HG02970 (cell line): Measurements from ENCODE around the gene CRIP3.
"Not testable (repeated sequence)": the region's sequence is repeated elsewhere in the genome, so short reads cannot be mapped to it uniquely, and the experiment has no call there.

Experiments used
- ATAC-seq: cut with Tn5 transposase; IDR thresholded peaks from one replicate; pipeline ENCODE4 v1.9.1; 2021; ENCODE audit warnings: mild to moderate bottlenecking, moderate library complexity, moderate number of reproducible peaks; ENCODE audit not compliant: unreplicated experiment, low FRiP score

The CRIP3 gene

GRCh38 chr6:43307451-43308100 is 1.1 kb downstream of the CRIP3 start:
- no peak for ATAC-seq

DNA sequence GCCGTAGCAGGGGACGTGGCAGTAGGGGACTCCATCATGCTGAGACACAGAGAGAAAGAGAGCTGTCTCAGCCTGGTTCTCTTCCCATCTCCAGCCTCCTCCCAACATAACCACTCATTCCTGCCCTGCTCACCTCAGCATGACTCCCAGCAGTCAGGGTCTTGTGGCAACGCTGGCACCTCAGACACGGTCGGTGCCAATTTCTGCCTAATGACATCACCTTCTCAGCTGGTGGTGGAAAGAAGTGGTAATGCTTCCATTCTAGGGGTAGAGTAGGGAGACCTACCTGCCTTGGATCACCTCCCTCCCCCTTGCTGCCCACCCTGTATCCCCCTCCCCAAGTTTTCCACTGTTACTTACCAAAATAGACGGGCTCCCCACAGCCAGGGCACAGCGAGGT is 2.5 kb downstream of the CRIP3 start:
- ATAC-seq: no peak

GRCh38 chr6:43304882-43305281 is 3.7 kb downstream of the CRIP3 start:
- ATAC-seq: no peak

DNA sequence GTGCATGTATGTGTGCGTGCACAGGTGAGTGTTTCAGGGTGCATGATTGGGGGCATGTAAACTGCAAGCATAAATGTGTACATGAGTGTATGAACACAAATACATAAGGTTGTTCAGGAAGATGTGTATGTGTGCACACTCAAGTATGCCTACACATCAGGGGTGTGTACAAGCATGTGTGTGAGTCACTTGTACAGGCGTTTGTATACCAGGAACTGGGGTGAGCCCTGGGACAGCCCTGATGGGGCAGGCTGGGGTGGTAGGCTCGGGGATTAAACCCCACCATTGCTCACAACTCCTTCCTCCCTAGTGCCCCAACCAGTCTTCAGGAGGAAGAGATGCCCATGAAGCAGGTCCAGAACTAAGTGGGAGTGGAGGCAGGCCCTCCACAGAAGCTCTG is 4.3 kb downstream of the CRIP3 start:
- no peak for ATAC-seq

DNA sequence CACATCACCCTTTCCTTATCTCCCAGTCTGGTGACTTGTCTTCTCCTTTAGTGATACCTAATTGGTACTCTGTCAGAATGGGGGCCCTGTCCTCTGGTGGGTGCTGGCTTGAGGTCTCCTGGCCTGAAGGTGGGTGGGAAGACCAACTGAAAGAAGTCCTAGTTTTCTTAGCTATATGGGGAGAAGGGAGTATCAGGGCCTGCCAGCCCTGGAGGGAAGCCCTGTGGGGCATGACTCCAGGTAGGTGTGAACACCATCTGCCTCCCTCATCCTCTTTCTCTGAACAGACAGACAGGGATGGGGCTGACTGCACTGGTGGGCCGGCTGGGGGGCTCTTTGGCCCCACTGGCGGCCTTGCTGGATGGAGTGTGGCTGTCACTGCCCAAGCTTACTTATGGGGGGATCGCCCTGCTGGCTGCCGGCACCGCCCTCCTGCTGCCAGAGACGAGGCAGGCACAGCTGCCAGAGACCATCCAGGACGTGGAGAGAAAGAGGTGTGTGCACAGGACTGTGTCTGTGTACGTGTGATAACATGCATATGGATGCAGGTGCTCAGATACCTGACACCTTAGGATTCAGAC is 4.8 kb downstream of the CRIP3 start:
- ATAC-seq: no peak

DNA sequence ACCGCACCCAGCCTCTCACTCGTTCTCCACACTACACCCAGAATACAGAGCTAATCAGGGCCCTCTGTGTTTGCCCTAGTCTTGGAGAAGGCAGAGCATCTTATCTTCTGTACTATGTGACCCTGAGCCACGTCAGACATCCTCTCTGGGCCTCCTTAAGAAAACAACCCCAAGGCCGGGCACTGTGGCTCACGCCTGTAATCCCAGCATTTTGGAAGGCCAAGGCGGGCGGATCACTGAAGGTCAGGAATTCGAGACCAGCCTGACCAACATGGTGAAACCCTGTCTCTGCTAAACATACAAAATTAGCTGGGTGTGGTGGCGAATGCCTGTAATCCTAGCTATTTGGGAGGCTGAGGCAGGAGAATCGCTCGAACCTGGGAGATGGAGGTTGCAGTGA is 5.6 kb downstream of the CRIP3 start:
- not testable (repeated sequence) for ATAC-seq

DNA sequence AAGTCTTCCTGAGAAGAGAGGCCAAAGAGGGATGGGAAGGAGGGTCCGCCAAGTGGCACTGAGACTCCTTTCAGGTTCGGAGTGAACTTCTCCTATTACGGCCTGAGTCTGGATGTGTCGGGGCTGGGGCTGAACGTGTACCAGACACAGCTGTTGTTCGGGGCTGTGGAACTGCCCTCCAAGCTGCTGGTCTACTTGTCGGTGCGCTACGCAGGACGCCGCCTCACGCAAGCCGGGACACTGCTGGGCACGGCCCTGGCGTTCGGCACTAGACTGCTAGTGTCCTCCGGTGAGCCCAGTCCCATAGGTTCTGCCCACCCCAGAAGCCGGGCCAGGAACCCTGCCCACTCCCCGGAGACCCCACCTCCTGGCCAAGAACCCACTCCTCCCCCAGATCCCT is 6.5 kb downstream of the CRIP3 start:
- no peak for ATAC-seq

- no peak for ATAC-seq
Observed at GRCh38 chr6:43301081-43301870, 7.3 kb downstream of the CRIP3 start.

DNA sequence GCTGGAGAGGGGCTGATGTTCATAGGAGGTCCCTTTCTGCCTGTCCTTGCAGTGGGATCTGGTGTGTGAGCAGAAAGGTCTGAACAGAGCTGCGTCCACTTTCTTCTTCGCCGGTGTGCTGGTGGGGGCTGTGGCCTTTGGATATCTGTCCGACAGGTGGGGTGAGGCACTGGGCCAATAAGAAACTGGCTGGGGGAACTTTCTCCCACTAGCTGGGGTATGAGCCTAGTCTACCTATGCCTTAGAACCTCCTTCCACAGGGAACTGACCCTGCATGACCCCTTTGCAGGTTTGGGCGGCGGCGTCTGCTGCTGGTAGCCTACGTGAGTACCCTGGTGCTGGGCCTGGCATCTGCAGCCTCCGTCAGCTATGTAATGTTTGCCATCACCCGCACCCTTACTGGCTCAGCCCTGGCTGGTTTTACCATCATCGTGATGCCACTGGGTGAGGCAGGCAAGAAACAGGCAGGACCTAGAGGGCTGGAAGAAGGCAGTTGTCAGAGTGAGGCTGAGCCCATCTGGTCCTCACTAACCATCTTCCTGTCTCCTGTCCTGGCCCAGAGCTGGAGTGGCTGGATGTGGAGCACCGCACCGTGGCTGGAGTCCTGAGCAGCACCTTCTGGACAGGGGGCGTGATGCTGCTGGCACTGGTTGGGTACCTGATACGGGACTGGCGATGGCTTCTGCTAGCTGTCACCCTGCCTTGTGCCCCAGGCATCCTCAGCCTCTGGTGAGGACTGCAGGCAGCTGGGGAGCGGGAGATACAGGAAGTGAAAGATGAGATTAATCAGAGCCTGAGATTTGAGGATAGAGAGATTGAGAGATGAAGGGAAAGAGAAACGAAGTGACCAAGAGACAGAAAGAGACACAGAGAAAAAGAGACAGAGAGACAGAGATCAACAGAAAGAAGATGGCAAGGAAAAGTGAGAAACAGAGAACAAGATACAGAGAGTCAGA is 9.0 kb downstream of the CRIP3 start:
- ATAC-seq: no peak

DNA sequence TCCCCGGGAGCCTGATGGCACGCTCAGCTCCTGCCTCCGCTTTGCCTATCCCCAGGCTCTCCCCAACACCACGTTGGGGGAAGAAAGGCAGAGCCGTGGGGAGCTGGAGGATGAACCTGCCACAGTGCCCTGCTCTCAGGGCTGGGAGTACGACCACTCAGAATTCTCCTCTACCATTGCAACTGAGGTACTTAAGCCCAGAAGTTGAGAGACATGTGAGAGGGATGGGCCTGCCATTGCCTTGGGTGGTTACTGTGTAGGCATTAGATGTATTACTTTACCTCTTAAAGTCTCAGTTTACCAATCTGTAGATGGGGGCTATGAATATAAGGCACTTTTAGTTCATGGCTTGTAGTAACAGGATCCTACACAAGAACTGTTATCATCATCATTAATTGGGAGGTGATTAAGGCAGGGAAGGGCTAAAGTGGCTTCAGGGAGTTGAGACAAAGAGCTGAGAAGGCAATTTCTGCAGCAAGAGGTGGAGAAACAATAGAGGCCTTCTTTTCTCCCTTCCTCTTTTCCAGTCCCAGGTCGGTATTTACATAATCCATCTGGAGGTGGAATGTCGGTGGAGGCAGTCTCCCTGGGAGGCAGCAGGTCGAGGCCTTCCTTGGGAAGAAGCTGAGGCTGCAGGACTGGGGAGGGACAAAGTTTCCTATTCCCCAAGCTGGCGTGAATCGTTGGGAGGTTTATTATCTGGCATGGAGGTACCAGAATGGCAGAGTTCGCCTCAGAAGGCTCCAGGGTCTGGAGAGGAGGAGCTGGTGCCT is 9.9 kb downstream of the CRIP3 start:
- no peak for ATAC-seq

DNA sequence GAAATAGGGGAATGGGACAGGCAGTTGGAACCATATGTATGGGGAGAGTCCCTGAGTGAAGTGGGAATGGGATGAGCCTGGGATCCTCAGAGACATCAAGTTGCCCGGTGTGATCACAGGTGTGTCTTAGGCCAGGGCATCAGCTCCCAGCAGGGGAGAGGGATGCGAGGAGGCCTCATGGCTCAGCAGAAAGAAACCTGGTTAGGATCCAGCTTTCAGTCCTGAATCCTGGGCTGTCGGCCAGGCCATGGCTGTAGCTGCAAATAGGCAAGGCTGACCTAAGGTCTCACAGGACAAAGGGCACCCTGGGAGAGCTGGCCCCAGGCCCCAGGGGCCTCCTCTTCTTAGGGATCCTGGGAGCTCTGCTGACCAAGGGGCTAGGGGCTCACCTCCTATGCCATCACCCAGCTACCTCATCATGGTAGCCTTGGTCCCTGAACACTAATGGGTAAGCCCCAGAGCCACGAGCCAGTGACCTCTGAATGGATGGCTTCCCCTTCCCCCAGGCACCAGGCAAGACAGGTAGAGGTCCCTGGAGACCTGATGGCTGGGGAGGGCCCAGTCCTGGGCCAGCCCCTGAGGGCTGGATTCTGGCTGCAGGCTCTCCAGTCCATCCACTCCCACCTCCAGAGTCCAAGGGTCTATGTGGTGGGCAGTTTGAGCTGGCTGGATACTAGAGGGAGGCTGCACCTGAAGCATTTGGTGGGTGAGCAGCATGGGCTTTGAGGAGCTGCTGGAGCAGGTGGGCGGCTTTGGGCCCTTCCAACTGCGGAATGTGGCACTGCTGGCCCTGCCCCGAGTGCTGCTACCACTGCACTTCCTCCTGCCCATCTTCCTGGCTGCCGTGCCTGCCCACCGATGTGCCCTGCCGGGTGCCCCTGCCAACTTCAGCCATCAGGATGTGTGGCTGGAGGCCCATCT is 10.7 kb downstream of the CRIP3 start, which contains the start of gene SLC22A7:
Gene SLC22A7 (plus strand): TSS at position 617 of the 921 bp plus-strand sequence. CDS start 99 bp downstream, at position 716.
- no peak for ATAC-seq

DNA sequence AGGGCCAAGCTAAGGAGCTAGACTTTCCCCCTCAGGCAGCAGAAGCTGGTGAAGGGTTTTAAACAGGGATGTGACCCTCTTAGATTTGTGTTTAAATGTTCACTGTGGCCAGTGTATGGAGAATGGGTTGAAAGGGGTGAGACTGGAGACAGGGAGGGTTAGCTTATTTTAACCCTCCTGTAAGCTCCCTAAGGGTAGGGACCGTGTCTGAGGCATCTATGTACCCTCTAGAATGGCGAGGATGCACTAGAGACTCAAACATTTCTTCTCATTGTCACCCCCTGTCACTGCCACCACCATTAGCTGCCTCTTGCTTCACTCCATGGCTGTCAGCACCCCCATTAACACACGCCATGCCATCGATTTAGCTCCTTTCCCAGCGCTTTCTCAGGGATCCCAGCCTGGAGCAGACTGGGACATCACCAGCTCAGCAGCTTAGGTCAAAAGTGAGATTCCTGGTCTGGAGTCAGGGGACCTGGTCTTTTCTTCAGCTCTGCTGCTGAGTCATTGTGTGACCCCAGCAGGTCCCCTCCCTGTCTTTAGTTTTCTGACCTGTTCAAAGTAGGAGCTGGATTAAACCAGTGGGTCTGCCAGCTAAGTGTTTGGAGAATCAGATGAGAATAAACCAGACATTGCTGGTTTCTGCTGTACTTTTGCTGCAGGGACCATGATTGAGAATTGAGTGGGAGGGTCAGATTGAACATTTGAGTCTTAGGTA is 11.7 kb downstream of the CRIP3 start:
- no peak for ATAC-seq

GRCh38 chr6:43295456-43295855 is 13.2 kb downstream of the CRIP3 start:
- ATAC-seq: no peak

- ATAC-seq: no peak
Observed at GRCh38 chr6:43294536-43294935, 14.1 kb downstream of the CRIP3 start.

DNA sequence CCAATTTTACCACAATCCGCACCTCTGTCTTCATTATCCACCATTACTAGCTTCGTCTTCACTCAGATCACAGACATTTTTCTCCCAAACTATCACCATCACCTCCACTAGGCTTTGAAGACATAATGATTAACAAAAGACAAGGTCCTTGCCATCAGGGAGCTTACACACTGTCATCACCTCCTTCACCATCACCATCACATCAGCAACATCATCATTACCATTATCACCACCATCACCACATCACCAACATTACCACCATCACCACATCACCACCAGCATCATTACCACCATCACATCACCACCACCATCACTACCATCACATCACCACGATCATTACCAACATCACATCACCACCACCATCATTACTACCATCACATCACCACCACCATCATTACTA is 14.9 kb downstream of the CRIP3 start:
- ATAC-seq: no peak

DNA sequence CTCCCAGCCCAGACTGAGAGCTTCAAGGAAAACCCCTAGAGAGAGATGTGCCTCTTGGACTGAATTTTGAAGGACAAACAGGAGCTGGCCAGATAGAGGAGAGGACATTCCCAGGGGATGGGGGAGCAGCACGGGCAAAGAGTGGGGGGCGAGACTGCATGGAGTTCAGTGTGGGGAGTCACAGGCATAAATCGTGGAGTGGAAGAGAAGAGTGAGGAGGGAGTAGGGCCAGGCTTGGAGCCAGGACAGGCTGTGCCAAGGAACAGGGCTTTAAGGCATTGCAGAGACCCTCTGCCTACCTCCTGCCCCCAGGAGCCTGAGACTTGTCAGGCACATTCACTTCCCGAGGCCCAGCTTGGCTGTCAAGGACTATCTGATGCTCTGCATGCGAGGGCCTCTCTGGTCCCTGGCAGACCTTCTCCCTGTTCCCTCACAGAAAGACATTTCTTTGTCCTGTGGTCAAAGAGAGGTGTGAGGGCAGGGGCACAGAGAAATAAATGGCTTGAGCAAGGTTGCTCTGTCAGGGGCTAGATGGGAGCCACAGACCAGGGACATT is 15.8 kb downstream of the CRIP3 start:
- ATAC-seq: no peak

DNA sequence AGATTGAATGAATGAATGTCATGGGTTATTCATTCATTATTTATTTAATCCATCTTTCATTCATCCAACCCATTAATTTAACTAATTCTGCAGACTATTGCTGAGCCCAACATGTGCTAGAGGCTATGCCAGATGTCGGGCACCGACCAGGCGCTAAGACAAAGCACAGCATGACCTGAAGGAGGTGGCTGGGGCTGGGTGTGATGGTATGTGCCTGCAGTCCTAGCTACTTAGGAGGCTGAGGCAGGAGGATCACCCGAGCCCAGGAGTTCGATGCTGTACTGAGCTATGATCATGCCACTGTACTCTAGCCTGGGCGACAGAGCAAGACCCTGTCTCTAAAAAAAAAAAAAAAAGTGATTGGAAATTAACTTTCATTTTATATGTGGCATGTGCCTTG is 16.3 kb downstream of the CRIP3 start:
- no peak for ATAC-seq

DNA sequence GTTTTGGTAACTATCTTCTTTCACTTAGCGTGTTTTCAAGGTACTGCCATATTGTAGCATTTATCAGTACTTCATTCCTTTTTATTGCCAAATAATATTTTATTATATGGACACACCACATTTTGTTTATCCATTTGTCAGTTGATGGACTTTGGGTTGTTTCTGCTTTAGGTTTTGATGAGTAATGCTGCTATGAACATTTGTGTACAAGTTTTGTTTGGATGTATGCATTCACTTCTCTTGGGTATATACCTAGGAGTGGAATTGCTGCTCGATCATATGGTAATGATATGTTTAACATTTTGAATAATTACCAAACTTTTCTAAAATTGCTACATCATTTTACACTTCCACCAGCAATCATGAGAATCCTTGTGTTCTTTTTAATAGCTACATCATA is 16.9 kb downstream of the CRIP3 start:
- no peak for ATAC-seq
